ENCODE results near the gene TSHZ2.
A peak's percentile ranks its signal among the peaks of the same experiment; 100 is the strongest.

Gene TSHZ2

GRCh38 chr20:52972190-52972937 is at the start of gene TSHZ2:
Gene TSHZ2 (plus strand): TSS chr20:52972358. CDS start chr20:52973294, 936 bp downstream.
- DNase-seq: peak; percentile 71

- DNase-seq: no peak
Observed at GRCh38 chr20:52922436-52922835, 49.7 kb upstream of the TSHZ2 start.

GRCh38 chr20:52923123-52923937 is 48.8 kb upstream of the TSHZ2 start:
- peak; percentile 5 for DNase-seq

GRCh38 chr20:52924411-52925271 is 47.5 kb upstream of the TSHZ2 start:
- DNase-seq: no peak

- no peak for DNase-seq
Observed at GRCh38 chr20:52926505-52926904, 45.7 kb upstream of the TSHZ2 start.

- DNase-seq: no peak
Observed at GRCh38 chr20:52933867-52934266, 38.3 kb upstream of the TSHZ2 start.

GRCh38 chr20:52936351-52937340 is 35.5 kb upstream of the TSHZ2 start:
- no peak for DNase-seq

GRCh38 chr20:52937591-52938100 is 34.5 kb upstream of the TSHZ2 start:
- no peak for DNase-seq

- no peak for DNase-seq
Observed at GRCh38 chr20:52939141-52939540, 33.0 kb upstream of the TSHZ2 start.

- no peak for DNase-seq
Observed at GRCh38 chr20:52941808-52942207, 30.4 kb upstream of the TSHZ2 start.

- DNase-seq: no peak
Observed at GRCh38 chr20:52943185-52943841, 28.8 kb upstream of the TSHZ2 start.

GRCh38 chr20:52945268-52945667 is 26.9 kb upstream of the TSHZ2 start:
- no peak for DNase-seq

- no peak for DNase-seq
Observed at GRCh38 chr20:52945862-52946522, 26.2 kb upstream of the TSHZ2 start.

- no peak for DNase-seq
Observed at GRCh38 chr20:52948491-52948890, 23.7 kb upstream of the TSHZ2 start.

- DNase-seq: no peak
Observed at GRCh38 chr20:52953020-52953419, 19.1 kb upstream of the TSHZ2 start.

GRCh38 chr20:52954849-52955248 is 17.3 kb upstream of the TSHZ2 start:
- DNase-seq: no peak

- no peak for DNase-seq
Observed at GRCh38 chr20:52958211-52958610, 13.9 kb upstream of the TSHZ2 start.

GRCh38 chr20:52959125-52959524 is 13.0 kb upstream of the TSHZ2 start:
- DNase-seq: no peak

- DNase-seq: no peak
Observed at GRCh38 chr20:52962183-52962582, 10.0 kb upstream of the TSHZ2 start.

- no peak for DNase-seq
Observed at GRCh38 chr20:52963131-52963530, 9.0 kb upstream of the TSHZ2 start.

GRCh38 chr20:52964131-52964530 is 8.0 kb upstream of the TSHZ2 start:
- DNase-seq: no peak
